Activated naive CD4-positive, alpha-beta T cell treated with anti-CD3 and anti-CD28 coated beads, Interleukin-2, amount 50 U/mL, for 24 hours (primary cell): Measurements from ENCODE around the gene C2orf49.

Experiments used
- H3K27ac Mint-ChIP-seq: one replicate; pipeline ENCODE4 v1.8.0; 2021; ENCODE audit warnings: mild to moderate bottlenecking, mixed read lengths
- H3K27me3 Mint-ChIP-seq: one replicate; pipeline ENCODE4 v1.8.0; 2021; ENCODE audit warnings: mixed read lengths
- H3K36me3 Mint-ChIP-seq: one replicate; pipeline ENCODE4 v1.8.0; 2021; ENCODE audit warnings: mixed read lengths
- H3K4me1 Mint-ChIP-seq: one replicate; pipeline ENCODE4 v1.8.0; 2021; ENCODE audit warnings: mixed read lengths
- H3K4me3 Mint-ChIP-seq: one replicate; pipeline ENCODE4 v1.8.0; 2021; ENCODE audit warnings: mild to moderate bottlenecking, mixed read lengths
- H3K9me3 Mint-ChIP-seq: one replicate; pipeline ENCODE4 v1.8.0; 2021; ENCODE audit warnings: mixed read lengths

C2orf49 gene

DNA sequence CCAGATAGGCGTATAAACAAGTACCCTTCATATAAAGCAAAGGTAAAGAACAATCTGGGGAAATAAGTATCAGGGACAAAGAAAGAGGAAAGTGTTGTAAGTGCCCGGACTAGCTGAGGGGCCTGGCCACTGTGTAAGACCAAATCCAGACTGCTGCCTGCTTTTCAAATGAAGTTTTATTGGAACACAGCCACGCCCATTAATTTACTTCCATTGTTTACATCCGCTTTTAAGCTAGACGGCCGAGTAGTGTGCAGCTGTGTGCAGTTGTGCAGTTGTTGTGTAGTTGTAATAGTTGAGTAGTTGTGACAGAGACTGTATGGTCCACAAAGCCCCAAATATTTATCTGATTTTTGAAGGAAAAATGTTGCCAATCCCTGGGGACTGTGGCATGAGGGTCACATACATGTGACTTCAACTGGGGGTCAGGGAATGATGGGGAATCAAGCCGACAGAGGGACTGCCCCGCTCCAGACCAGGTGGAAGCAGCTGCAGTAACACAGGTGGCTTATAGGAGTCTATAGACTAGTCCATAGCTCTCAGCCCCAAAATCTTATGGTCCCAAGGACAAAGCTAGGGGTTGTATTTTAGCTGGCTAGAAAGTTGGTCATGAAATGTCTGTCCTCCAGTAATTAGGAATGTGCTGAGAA lies 31.5 kb downstream of the C2orf49 start:
- Mint-ChIP-seq H3K4me3 (no peak overlapping the region), H3K27ac (no peak overlapping the region), H3K27me3 (no peaks in the 10 kb centered on the region), H3K4me1 (peaks cover 9% of the 10 kb centered on the region), H3K36me3 (peaks cover 4% of the 10 kb centered on the region), H3K9me3 (no peaks in the 10 kb centered on the region)

DNA sequence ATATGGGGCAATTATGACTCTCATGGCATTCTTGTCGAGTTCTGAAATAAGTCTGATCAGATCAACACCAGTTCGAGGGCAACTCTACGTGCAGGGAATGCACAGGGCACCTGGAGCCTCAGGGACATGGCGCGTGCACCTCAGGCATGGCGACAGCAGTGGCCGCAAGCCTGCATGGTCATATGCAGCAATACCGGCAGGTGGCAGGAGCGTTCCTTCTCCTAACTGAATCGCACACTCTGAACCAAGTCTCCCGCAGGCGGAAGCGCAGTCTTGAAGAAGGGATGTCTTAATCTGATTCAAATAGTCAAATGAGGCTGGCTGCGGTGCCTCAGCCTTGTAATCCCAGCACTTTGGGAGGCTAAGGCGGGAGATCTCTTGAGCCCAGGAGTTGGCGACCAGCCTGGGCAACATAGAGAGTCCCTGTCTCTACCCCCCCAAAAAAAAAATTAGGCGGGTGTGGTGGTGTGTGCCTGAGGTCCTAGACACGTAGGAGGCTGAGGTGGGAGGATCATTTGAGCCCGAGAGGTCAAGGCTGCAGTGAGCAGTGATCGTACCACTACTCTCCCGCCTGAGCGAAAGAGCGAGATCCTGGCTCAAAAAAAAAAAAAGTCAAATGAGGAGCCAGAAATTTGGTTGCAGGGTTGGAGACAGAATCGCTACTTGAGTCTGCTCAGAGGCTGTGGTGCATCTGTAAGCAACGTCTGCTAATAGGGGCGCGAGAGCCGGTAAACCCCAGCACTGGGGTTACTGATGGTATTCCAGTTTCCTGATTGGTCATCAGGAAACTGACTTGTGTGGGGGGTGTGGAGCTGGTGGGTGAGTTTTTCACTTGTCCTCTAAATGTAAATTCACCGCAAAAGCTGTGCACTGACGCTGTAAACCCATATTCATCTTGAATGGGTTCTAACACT lies 32.7 kb downstream of the C2orf49 start:
- Mint-ChIP-seq H3K4me3 (peak overlapping the region; percentile 40), H3K4me1 (peaks cover 11% of the 10 kb centered on the region)

DNA sequence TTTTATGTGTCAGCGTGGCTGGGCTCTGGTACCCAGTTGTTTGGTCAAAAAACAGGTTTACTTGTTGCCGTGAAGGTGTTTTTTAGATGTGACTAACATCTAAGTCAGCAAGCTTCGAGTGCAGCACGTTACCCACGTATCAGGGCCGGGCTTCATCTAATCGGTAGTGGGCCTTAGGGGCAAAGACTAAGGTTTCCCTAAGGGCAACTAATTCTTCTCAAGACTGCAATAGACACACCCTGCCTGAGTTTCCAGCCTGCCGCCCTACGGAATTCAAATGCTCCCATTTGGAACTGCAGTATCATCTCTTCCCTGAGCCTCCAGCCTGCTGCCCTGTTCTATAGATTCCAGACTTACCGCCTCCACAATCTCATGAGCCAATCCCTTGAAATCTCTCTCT lies 33.8 kb downstream of the C2orf49 start:
- Mint-ChIP-seq H3K27me3 (no peaks in the 10 kb centered on the region), H3K27ac (no peak overlapping the region), H3K36me3 (peaks cover 2% of the 10 kb centered on the region), H3K4me3 (no peak overlapping the region), H3K4me1 (peaks cover 11% of the 10 kb centered on the region), H3K9me3 (no peaks in the 10 kb centered on the region)

More for the DNA sequence above, 32.7 kb downstream of the C2orf49 start:
- Mint-ChIP-seq H3K27ac (no peak overlapping the region), H3K9me3 (no peaks in the 10 kb centered on the region), H3K27me3 (no peaks in the 10 kb centered on the region), H3K36me3 (peaks cover 4% of the 10 kb centered on the region)

DNA sequence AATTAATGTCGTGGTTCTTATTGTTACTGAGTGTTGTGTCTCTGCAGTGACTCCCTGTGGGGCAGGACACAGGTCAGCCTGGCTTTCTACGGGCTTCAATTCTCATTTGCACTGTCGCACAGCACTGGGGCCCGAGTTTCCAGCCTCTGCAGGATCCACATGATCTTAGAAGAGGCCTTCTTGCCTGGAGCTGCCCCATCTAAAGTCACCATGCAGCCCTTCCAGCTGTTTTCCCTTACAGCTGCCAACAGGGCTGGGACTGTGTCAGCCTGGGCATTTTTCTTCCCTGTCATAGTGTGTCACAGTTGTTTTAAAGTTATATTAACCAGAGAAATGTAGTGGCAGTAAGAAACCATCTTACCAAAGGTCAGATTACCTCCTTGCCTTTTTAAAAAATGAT lies 34.5 kb downstream of the C2orf49 start:
- H3K9me3 Mint-ChIP-seq = no peaks in the 10 kb centered on the region
- no peak overlapping the region for H3K27ac Mint-ChIP-seq
- H3K4me3 Mint-ChIP-seq = no peak overlapping the region
- peaks cover 2% of the 10 kb centered on the region for H3K36me3 Mint-ChIP-seq
- peaks cover 11% of the 10 kb centered on the region for H3K4me1 Mint-ChIP-seq
- H3K27me3 Mint-ChIP-seq = no peaks in the 10 kb centered on the region

DNA sequence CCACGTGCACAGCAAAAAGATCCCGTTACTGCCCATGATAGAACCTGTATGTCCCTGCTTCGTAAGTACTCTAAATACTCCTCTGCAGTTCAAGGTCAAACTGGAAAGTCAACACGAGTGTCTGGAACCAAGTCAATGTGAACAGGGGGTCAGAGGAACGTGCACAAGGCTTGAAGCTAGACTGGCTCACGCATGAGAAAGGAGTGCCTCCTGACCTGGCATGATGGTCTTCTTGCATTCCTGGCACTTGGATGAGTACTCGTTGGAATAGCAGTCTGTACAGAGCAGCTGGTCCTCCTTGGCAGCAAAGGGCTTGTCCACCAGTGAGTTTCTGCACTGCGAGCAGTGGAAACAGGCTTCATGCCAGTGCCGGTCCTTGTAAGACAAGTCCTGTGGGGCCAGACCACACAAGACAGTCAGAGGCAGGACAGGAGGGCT lies 36.0 kb downstream of the C2orf49 start:
- Mint-ChIP-seq H3K27ac (no peak overlapping the region), H3K4me1 (peaks cover 11% of the 10 kb centered on the region), H3K9me3 (no peaks in the 10 kb centered on the region), H3K36me3 (peaks cover 2% of the 10 kb centered on the region), H3K27me3 (no peaks in the 10 kb centered on the region), H3K4me3 (no peak overlapping the region)

DNA sequence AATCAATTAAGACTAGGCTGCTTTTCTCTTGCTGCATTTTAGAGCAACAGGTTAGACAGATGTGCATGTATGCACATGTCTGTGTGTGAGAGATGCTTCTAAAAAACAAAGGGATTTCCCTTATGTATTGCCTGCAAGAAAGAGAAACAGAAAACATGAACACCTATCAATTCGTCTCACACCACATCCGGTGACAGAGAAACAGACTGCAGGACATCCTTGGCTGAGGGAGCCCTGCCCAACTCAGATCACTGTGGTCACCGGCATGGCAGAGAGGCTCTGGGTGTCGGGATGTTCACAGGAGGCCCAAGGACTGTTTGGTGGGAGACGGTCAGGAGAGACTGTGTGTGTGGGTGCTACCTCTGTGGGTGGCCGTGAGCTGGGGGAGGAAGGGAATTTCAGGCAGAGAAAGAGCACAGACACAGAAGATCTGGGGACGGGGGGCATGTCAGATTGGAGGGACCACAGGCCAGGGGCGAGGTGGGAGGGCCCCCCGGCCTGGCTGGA lies 36.6 kb downstream of the C2orf49 start:
- Mint-ChIP-seq H3K27ac (no peak overlapping the region), H3K27me3 (no peaks in the 10 kb centered on the region), H3K4me3 (no peak overlapping the region), H3K4me1 (peaks cover 11% of the 10 kb centered on the region), H3K36me3 (peaks cover 2% of the 10 kb centered on the region), H3K9me3 (no peaks in the 10 kb centered on the region)

DNA sequence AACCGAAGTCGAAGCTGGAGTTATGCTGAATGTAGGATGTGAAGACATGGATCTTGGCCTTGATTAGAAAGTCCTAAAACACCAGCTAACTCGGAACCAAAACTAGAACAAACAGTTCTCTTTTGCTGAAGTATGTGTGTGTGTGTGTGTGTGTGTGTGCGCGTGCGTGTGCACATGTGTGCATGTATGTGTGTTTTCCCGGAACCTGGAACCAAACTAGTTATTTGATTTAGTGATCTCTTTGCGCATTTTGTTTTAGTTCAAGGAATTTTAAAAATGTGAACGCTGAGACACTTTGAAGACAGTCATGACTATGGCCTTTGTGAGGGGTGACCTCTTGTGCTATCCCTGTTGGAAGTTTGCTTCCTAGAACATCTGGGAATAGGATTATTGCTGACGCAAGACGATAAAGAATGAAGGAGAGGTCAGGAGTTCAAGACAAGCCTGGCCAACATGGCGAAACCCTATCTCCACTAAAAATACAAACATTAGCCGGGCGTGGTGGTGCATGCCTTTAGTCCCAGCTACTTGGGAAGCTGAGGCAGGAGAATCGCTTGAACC lies 37.7 kb downstream of the C2orf49 start:
- Mint-ChIP-seq H3K4me1 (peaks cover 5% of the 10 kb centered on the region), H3K36me3 (peaks cover 2% of the 10 kb centered on the region), H3K4me3 (no peak overlapping the region), H3K27me3 (no peaks in the 10 kb centered on the region), H3K27ac (no peak overlapping the region), H3K9me3 (no peaks in the 10 kb centered on the region)

DNA sequence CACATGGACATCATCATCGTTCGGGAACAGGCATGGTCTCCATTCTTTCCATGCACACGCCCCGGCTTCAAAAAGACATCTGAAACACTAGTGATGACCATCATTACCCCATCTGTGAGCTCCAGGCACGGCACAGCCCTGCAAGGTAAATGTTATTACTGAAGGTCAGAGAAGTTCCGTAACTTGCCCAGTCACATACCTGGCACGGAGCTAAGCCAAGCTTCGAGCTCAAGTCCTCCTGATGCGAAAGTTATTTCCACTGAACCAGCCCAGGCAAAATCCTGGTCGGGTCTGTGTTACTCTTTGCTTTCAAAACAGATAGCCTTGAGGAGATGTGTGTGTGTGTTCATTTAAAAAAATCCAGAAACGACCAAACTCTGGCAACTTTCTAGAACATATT lies 38.7 kb downstream of the C2orf49 start:
- Mint-ChIP-seq H3K4me1 (peaks cover 4% of the 10 kb centered on the region), H3K36me3 (peaks cover 2% of the 10 kb centered on the region), H3K9me3 (no peaks in the 10 kb centered on the region), H3K4me3 (no peak overlapping the region), H3K27ac (no peak overlapping the region), H3K27me3 (no peaks in the 10 kb centered on the region)

DNA sequence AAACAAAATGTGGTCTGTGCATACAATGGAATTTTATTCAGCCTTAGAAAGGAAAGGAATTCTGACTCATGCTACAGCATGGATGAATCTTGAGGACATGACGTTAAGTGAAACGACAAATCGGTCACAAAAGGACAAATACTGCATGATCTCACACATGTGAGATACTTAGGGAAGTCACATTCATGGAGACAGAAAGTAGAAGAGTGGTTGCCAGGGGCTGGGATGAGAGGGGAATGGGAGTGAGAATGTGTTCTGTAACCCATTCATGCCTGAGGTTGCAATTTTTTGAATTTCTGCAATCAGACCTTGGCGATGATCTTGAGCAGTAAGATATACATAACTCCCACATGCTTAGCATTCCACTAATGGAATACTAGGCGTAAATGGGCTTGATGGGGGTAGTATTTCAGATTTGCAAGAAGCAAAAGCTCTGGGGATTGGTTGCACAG lies 39.5 kb downstream of the C2orf49 start:
- no peaks in the 10 kb centered on the region for H3K27me3 Mint-ChIP-seq

DNA sequence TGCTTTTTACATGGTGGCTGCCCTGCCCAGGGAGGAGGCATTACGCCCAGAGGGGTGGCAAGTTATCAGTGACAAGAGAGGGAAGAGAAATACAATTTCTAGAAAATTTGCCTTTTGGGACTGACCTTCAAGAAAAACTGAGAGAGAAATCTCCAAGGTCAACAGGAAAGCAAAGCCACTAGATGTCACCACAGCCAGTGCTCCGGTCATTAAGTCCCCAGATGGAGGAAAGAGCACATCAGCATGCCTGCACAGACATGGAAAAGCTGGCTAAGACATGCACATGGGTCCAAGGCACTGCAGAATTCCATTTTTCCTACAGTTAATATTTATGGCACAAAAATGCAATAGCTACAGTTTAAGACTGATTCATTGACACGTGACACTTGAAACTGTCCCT lies 40.5 kb downstream of the C2orf49 start:
- H3K27ac Mint-ChIP-seq = no peak overlapping the region
- peaks cover 4% of the 10 kb centered on the region for H3K4me1 Mint-ChIP-seq
- H3K36me3 Mint-ChIP-seq = peaks cover under 1% of the 10 kb centered on the region
- no peaks in the 10 kb centered on the region for H3K9me3 Mint-ChIP-seq
- no peaks in the 10 kb centered on the region for H3K27me3 Mint-ChIP-seq
- H3K4me3 Mint-ChIP-seq = no peak overlapping the region

More for the DNA sequence above, 39.5 kb downstream of the C2orf49 start:
- H3K9me3 Mint-ChIP-seq = no peaks in the 10 kb centered on the region
- no peak overlapping the region for H3K27ac Mint-ChIP-seq
- peaks cover 2% of the 10 kb centered on the region for H3K36me3 Mint-ChIP-seq
- peaks cover 4% of the 10 kb centered on the region for H3K4me1 Mint-ChIP-seq
- H3K4me3 Mint-ChIP-seq = no peak overlapping the region

DNA sequence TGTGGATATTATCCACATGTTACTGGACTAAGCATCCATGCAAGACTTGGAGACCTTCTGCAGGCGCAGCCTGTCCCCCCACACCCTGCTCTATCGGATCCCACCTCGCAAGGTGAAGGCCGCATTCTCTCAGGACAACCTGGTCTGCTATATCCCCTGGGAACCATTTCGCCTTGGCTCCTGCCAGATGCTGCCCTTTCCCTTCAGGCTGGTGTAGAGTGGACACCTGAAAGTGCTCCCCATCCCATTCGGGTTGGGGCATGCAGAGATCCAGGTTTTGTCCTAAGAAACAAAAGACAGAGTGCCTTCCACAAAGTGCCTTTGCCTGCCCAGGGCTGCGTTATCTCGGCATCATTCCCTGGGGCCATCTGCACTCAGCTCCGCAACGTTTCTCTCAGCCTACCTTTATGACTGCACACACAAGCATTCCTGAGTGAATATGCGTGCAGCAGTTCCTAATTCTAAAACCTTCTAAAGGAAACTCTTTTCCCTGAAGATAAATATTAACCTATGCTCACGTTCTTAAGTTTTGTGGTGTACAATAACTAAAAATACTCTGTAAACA lies 41.0 kb downstream of the C2orf49 start:
- Mint-ChIP-seq H3K4me3 (no peak overlapping the region), H3K36me3 (no peaks in the 10 kb centered on the region), H3K9me3 (no peaks in the 10 kb centered on the region), H3K27ac (no peak overlapping the region), H3K27me3 (no peaks in the 10 kb centered on the region), H3K4me1 (peaks cover 4% of the 10 kb centered on the region)

DNA sequence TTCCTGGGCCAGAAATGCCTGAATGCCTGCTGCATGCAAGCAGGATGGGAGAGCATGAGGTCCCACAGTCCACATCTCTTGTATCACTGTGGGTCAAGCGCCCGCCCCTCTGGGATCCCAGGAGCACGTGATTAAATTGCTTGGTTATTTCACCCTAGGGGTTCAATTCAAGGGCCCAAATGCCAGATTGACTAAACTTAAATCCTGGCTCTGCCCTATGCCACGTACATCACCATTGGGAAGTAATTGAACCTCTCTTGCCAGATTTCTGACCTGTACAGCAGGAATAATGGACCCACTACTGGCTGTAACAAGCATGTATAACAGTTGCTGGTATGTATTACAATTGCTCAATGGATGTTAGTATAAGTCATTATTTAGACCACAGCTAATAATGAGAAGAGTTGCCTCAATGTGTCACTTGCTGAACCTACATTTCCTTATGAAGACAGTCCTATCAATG lies 41.6 kb downstream of the C2orf49 start:
- Mint-ChIP-seq H3K27me3 (no peaks in the 10 kb centered on the region), H3K27ac (no peak overlapping the region), H3K9me3 (no peaks in the 10 kb centered on the region), H3K4me3 (no peak overlapping the region), H3K36me3 (no peaks in the 10 kb centered on the region), H3K4me1 (peaks cover 2% of the 10 kb centered on the region)

DNA sequence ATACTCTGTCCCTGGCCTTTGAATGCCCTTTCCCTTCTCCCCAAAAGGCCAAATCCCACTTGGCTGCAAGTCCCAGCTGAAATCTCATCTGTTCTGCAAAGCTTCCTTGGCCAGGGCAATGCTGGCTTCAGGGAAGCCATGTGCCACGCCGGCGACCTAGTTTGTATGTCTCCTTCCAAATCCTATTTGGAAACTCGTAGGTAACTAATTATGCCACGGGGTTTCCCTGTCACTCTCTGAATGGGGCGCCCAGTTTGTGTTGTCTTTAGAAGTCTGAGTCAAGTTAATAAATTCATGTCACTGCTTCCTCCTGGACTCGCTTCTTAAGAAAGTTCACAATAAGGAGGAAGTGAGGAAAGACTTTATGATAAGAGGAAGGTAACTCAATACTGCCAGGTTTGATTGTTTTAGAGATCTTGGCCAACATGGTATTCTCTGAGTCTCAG lies 42.4 kb downstream of the C2orf49 start:
- Mint-ChIP-seq H3K9me3 (no peaks in the 10 kb centered on the region), H3K27me3 (no peaks in the 10 kb centered on the region), H3K36me3 (no peaks in the 10 kb centered on the region), H3K4me1 (no peaks in the 10 kb centered on the region), H3K27ac (no peak overlapping the region), H3K4me3 (no peak overlapping the region)

DNA sequence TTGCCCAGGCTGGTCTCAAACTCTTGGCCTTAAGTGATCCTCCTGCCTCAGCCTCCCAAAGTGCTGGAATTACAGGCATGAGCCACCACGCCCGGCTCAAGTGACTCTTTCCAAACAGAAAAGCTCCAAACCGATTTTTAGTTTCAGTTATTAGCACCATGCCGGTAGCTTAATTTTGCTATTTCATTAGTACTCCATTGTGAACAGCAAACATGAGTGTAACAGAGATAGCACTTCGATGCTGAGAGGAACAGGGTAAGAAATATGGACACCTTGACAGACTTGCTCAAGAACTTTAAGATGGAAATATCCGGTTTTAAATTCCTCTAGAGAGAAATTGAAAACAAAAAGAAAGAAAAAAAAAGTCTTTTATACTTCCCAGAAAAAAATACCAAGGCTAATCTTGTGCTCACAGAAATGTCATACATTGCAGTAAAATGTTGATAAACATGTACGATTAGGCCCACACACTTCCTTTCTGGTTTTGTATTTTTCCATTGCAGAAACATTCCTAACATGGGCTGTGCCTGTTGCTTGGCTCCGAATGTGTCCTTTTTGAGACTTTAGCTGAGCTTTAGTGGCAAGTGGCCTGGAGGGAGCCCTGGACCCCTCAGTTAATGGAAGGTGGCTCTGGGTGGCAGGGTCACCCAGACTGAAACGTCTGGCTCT lies 43.2 kb downstream of the C2orf49 start:
- no peak overlapping the region for H3K27ac Mint-ChIP-seq
- no peaks in the 10 kb centered on the region for H3K4me1 Mint-ChIP-seq

DNA sequence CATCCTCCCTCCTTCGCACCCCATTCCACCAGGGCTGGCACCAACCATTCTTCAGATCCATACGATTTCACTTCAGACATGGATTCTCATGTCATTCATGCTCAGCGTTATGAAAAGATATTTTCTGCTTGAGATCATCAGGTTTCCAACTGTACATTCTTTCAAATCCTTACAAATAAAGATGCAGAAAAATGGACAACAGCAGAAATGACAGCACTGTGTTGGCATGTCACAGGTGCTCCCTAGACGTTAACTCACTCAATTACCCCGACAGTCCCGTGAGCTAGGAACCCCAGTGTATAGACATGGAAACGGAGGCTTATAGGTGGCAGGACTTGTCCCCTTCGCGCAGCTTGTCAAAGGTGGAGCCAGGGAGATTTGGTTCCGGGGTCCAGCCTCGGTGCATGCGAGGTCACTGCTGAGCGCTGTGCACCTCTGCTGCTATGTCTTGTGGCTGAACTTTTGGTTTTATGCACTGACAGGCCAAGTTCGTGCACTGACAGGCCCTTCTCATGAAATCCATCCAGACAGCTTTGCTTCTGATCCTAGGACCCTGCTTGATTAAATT lies 43.8 kb downstream of the C2orf49 start:
- Mint-ChIP-seq H3K27ac (no peak overlapping the region), H3K9me3 (no peaks in the 10 kb centered on the region), H3K36me3 (no peaks in the 10 kb centered on the region), H3K4me3 (no peak overlapping the region), H3K4me1 (no peaks in the 10 kb centered on the region), H3K27me3 (no peaks in the 10 kb centered on the region)

More for the DNA sequence above, 43.2 kb downstream of the C2orf49 start:
- no peaks in the 10 kb centered on the region for H3K27me3 Mint-ChIP-seq
- no peak overlapping the region for H3K4me3 Mint-ChIP-seq
- H3K9me3 Mint-ChIP-seq = no peaks in the 10 kb centered on the region
- no peaks in the 10 kb centered on the region for H3K36me3 Mint-ChIP-seq
